Activated CD8-positive, alpha-beta memory T cell treated with anti-CD3 and anti-CD28 coated beads for 24 hours (primary cell): Measurements from ENCODE around the gene MCEMP1.
"Not testable (repeated sequence)": the region's sequence is repeated elsewhere in the genome, so short reads cannot be mapped to it uniquely, and the experiment has no call there.

Experiments used
- DNase-seq: peaks from one replicate; pipeline ENCODE4 v3.0.0-alpha.2; 2020

MCEMP1 gene

GRCh38 chr19:7643629-7644549, 33.0 kb upstream of the MCEMP1 start:
- DNase-seq: not testable (repeated sequence)

GRCh38 chr19:7644550-7644877, 32.4 kb upstream of the MCEMP1 start:
- DNase-seq: no peak

GRCh38 chr19:7645163-7645562, 31.7 kb upstream of the MCEMP1 start:
- no peak for DNase-seq

- no peak for DNase-seq
Observed at GRCh38 chr19:7645656-7646425, 31.0 kb upstream of the MCEMP1 start.

GRCh38 chr19:7646426-7646700, 30.5 kb upstream of the MCEMP1 start:
- no peak for DNase-seq

- no peak for DNase-seq
Observed at GRCh38 chr19:7647156-7647555, 29.7 kb upstream of the MCEMP1 start.

- no peak for DNase-seq
Observed at GRCh38 chr19:7648265-7649014, 28.4 kb upstream of the MCEMP1 start.

GRCh38 chr19:7650148-7650547, 26.7 kb upstream of the MCEMP1 start:
- no peak for DNase-seq

- DNase-seq: peak; percentile 96
Observed at GRCh38 chr19:7652061-7652641, 24.7 kb upstream of the MCEMP1 start.

GRCh38 chr19:7654401-7654800, 22.5 kb upstream of the MCEMP1 start:
- no peak for DNase-seq

GRCh38 chr19:7655581-7655980, 21.3 kb upstream of the MCEMP1 start:
- DNase-seq: no peak

GRCh38 chr19:7657131-7657751, 19.6 kb upstream of the MCEMP1 start:
- no peak for DNase-seq

- peak; percentile 73 for DNase-seq
Observed at GRCh38 chr19:7658219-7658686, 18.6 kb upstream of the MCEMP1 start.

GRCh38 chr19:7661744-7662538, 14.9 kb upstream of the MCEMP1 start:
- no peak for DNase-seq

- no peak for DNase-seq
Observed at GRCh38 chr19:7662657-7663056, 14.2 kb upstream of the MCEMP1 start.

GRCh38 chr19:7663706-7664105, 13.2 kb upstream of the MCEMP1 start:
- DNase-seq: no peak

GRCh38 chr19:7665076-7665475, 11.8 kb upstream of the MCEMP1 start:
- DNase-seq: no peak

- no peak for DNase-seq
Observed at GRCh38 chr19:7668842-7669241, 8.0 kb upstream of the MCEMP1 start, which contains the start of gene RETN. Gene RETN (plus strand): TSS chr19:7669049. CDS start chr19:7669327, 278 bp downstream.

GRCh38 chr19:7669641-7670040, 7.2 kb upstream of the MCEMP1 start:
- DNase-seq: no peak

GRCh38 chr19:7670150-7670783, 6.6 kb upstream of the MCEMP1 start:
- DNase-seq: no peak

GRCh38 chr19:7670790-7671189, 6.1 kb upstream of the MCEMP1 start:
- no peak for DNase-seq
